ENCODE measurements around the gene EFCAB11. TPM values are rescaled to one million over a fixed set of nuclear protein-coding genes. Genes with fewer than 3 reads are reported as not detected.
A peak's percentile ranks its signal among the peaks of the same experiment; 100 is the strongest.

Gene EFCAB11
- total RNA-seq, 1 donor from 2014 or later: 20.8 TPM

GRCh38 chr14:89920056-89920455 lies 34.5 kb downstream of the EFCAB11 start:
- H3K9me3 Mint-ChIP-seq (ENCODE audit: low read depth): no peaks in the 10 kb centered on the region
- no peak for TF ChIP-seq CTCF (IDR thresholded peaks at IDR 0.05; ENCODE audit: unreplicated experiment)
- H3K27ac Mint-ChIP-seq: no peak overlapping the region
- peaks cover 4% of the 10 kb centered on the region for H3K36me3 Mint-ChIP-seq (ENCODE audit: insufficient read depth)
- H3K27me3 Mint-ChIP-seq: no peaks in the 10 kb centered on the region
- peaks cover 1% of the 10 kb centered on the region for H3K4me1 Mint-ChIP-seq (ENCODE audit: low read depth)
- DNase-seq (ENCODE audit: low spot score, unreplicated experiment): no peak
- no peak overlapping the region for H3K4me3 Mint-ChIP-seq (ENCODE audit: low read depth)

DNA sequence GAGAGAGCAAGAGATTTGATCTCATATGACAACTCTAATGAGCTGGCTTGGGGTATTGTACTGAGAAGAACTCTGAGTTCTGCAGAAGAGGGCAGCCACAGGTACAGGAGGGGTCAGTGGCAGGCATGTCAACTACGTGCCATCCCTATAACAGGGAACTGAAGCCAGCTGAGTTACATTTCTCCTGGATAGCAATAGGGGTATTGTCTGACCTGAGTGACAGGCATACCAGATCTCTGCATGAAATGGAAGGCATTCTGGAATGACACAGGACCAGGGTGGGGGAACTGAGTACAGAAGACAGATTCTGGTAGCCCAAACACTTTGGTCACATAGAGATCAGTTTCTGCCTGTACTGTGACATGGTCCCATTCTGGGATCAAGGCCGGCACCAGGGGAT lies 35.8 kb downstream of the EFCAB11 start:
- Mint-ChIP-seq H3K9me3 (ENCODE audit: low read depth) (no peaks in the 10 kb centered on the region), H3K4me1 (ENCODE audit: low read depth) (peaks cover 1% of the 10 kb centered on the region), H3K27ac (no peak overlapping the region), H3K27me3 (no peaks in the 10 kb centered on the region), H3K4me3 (ENCODE audit: low read depth) (no peak overlapping the region), H3K36me3 (ENCODE audit: insufficient read depth) (peaks cover 1% of the 10 kb centered on the region)
- TF ChIP-seq CTCF (IDR thresholded peaks at IDR 0.05; ENCODE audit: unreplicated experiment): no peak
- no peak for DNase-seq (ENCODE audit: low spot score, unreplicated experiment)

- Mint-ChIP-seq H3K27me3 (no peaks in the 10 kb centered on the region), H3K27ac (no peak overlapping the region), H3K4me1 (ENCODE audit: low read depth) (peaks cover 12% of the 10 kb centered on the region), H3K36me3 (ENCODE audit: insufficient read depth) (no peaks in the 10 kb centered on the region), H3K4me3 (ENCODE audit: low read depth) (no peak overlapping the region), H3K9me3 (ENCODE audit: low read depth) (no peaks in the 10 kb centered on the region)
- peak; percentile 95 for TF ChIP-seq CTCF (IDR thresholded peaks at IDR 0.05; ENCODE audit: unreplicated experiment)
- peak; percentile 36 for DNase-seq (ENCODE audit: low spot score, unreplicated experiment)
Observed at GRCh38 chr14:89915114-89915878, 39.2 kb downstream of the EFCAB11 start.

GRCh38 chr14:89912667-89913211 lies 41.8 kb downstream of the EFCAB11 start:
- no peak overlapping the region for H3K27ac Mint-ChIP-seq
- no peak for DNase-seq (ENCODE audit: low spot score, unreplicated experiment)
- H3K4me3 Mint-ChIP-seq (ENCODE audit: low read depth): no peak overlapping the region
- no peaks in the 10 kb centered on the region for H3K9me3 Mint-ChIP-seq (ENCODE audit: low read depth)
- peaks cover 3% of the 10 kb centered on the region for H3K36me3 Mint-ChIP-seq (ENCODE audit: insufficient read depth)
- H3K4me1 Mint-ChIP-seq (ENCODE audit: low read depth): peaks cover 13% of the 10 kb centered on the region
- peaks cover 5% of the 10 kb centered on the region for H3K27me3 Mint-ChIP-seq
- no peak for TF ChIP-seq CTCF (IDR thresholded peaks at IDR 0.05; ENCODE audit: unreplicated experiment)

DNA sequence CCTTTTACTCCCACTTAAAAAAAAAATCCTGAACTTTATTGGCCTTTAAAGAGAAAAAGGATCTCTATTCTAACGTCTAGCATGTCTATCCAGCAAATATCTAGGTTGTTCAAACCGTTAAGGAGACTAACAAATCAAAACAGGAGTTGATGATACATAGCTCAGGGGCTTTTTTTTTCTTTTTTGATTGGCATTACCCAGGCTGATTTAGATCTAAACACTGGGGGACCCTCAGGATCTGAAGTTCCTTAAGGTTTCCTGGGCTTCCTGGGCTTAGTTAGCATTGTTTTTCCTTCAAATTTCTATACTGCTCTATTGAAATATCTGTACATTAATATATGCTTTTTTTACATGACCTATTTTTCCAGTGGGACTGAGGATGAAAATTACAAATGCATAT lies 42.3 kb downstream of the EFCAB11 start:
- peaks cover 13% of the 10 kb centered on the region for H3K4me1 Mint-ChIP-seq (ENCODE audit: low read depth)
- peaks cover 5% of the 10 kb centered on the region for H3K27me3 Mint-ChIP-seq
- no peak for DNase-seq (ENCODE audit: low spot score, unreplicated experiment)
- H3K27ac Mint-ChIP-seq: no peak overlapping the region
- H3K4me3 Mint-ChIP-seq (ENCODE audit: low read depth): no peak overlapping the region
- H3K9me3 Mint-ChIP-seq (ENCODE audit: low read depth): no peaks in the 10 kb centered on the region
- no peak for TF ChIP-seq CTCF (IDR thresholded peaks at IDR 0.05; ENCODE audit: unreplicated experiment)
- H3K36me3 Mint-ChIP-seq (ENCODE audit: insufficient read depth): peaks cover 3% of the 10 kb centered on the region
